OCI-LY1 (cell line): Measurements from ENCODE around the gene SPPL2B.

Experiments
- EZH2 ChIP-seq: fragments of 200-600 bp; sonication (generic), shearing (Covaris generic); IDR thresholded peaks from 2 replicates; pipeline ENCODE4 v1.8.0; 2017; ENCODE audit warnings: borderline replicate concordance, mixed run types, mild to moderate bottlenecking, antibody characterized with exemption, low read length, moderate library complexity, mixed read lengths
- TF ChIP-seq, protein P1 (sequence below): fragments of 200-600 bp; sonication (generic), shearing (Covaris generic); IDR thresholded peaks from 2 replicates; pipeline ENCODE4 v1.5.1; 2017; ENCODE audit warnings: mild to moderate bottlenecking, antibody characterized with exemption, low read length, moderate library complexity, mixed read lengths

GRCh38 chr19:2306971-2307370 lies 21.5 kb upstream of the SPPL2B start:
- TF ChIP-seq, protein P1, sequence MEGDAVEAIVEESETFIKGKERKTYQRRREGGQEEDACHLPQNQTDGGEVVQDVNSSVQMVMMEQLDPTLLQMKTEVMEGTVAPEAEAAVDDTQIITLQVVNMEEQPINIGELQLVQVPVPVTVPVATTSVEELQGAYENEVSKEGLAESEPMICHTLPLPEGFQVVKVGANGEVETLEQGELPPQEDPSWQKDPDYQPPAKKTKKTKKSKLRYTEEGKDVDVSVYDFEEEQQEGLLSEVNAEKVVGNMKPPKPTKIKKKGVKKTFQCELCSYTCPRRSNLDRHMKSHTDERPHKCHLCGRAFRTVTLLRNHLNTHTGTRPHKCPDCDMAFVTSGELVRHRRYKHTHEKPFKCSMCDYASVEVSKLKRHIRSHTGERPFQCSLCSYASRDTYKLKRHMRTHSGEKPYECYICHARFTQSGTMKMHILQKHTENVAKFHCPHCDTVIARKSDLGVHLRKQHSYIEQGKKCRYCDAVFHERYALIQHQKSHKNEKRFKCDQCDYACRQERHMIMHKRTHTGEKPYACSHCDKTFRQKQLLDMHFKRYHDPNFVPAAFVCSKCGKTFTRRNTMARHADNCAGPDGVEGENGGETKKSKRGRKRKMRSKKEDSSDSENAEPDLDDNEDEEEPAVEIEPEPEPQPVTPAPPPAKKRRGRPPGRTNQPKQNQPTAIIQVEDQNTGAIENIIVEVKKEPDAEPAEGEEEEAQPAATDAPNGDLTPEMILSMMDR: no peak
- no peak for TF ChIP-seq EZH2
